Umbilical cord (tissue), 2 donors: Measurements from ENCODE around the gene CCSAP. TPM values are rescaled to one million over a fixed set of nuclear protein-coding genes. Genes with fewer than 3 reads are reported as not detected.
A peak's percentile ranks its signal among the peaks of the same experiment; 100 is the strongest.
"Not testable (repeated sequence)": the region's sequence is repeated elsewhere in the genome, so short reads cannot be mapped to it uniquely, and the experiment has no call there.

Source experiments
- DNase-seq: peaks from one replicate; pipeline ENCODE4 v3.0.0-alpha.2; 2015; ENCODE audit warnings: low spot score
- total RNA-seq: library from RNA; depleted of rRNA; stranded (reverse); fragments of >200 nt; gene quantifications from one replicate; pipeline ENCODE4 v1.2.3, GENCODE V29; 2014; ENCODE audit warnings: low replicate concordance; ENCODE audit not compliant: insufficient read depth

CCSAP gene
- total RNA-seq, 1 donor from 2014 or later = 32.0 TPM

DNA sequence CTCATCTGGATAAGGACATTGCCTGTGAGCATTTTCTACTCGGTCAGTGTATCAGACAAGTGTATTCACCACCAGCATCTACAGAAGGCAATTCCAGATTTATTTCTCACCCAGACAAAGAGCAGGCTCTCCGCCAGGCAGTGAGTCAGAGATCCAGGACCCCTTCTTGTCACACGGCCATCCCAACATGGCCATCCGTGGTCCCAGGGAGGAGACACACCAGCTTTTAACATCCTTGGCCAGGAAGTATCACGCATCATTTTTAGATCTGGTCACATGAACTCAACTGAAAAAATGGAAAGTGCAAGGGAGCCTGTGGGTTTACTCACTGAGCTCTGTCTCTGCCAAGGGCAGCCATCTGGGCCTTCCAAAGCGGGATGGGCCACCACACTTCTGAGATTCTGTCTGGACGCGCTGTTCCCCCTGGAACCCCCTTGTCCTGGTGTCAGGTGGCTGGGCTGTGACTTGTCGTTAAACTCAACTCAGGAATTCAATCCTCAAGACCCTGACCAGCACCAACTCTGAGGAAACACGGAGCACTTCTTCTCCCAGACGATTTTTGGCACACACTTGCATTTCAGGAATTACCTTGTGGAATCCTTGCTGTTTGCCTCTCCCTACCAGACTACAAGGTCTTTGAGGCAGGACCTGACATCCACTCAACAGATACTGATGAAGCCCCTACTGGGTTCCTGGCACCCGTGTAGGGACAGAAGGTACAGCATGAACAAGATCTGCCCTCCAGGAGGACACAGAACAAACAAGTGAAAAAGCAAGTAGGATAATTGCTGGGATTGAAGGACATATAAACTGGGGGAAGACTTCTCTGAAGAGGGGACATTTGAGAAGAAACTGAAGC is 21.6 kb upstream of the CCSAP start:
- no peak for DNase-seq

DNA sequence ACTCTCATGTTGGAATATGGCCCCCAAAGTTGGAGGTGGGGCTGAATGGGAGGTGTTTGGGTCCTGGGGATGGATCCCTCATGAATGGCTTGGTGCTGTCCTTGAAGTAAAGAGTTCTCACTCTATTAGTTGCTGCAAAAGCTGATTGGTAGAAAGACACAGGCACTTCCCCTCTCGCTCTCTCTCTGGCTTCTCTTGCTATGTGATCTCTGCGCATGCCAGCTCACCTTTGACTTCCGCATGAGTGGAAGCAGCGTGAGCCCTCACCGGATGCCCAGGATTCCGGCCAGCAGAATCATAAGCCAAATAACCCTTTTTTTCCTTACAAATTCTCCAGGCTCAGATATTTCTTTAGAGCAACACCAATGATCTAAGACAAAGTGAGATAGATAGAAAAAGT is 20.9 kb upstream of the CCSAP start:
- no peak for DNase-seq

DNA sequence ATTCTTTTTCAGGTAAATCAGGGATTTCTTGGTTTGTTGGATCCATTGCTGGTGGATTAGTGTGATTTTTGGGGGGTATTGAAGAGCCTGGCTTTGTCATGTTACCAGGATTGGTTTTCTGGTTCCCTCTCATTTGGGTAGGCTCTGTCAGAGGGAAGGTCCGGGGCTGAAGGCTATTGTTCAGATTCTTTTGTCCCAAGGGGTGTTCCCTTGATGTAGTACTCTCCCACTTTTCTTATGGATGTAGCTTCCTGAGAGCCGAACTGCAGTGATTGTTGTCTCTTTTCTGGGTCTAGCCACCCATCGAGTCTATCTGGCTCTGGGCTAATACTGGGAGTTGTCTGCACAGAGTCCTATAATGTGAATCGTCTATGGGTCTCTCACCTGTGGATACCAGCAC is 17.6 kb upstream of the CCSAP start:
- no peak for DNase-seq

DNA sequence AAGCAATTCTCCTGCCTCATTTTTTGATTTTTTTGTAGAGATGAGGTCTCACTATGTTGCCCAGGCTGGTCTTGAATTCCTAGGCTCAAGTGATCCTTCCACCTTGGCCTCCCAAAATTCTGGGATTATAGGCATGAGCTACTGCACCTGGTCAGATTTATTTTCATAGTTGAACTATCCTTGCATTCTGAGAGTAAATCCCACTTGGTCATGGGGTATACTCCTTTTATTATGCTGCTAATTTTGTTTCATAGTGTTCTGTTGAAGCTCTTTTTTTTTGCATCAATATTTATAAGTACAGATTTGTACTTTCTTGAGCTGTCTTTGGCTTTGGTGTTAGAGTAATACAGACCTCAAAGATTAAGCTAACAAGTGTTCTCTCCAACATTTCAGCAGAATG is 12.8 kb upstream of the CCSAP start:
- DNase-seq = no peak

DNA sequence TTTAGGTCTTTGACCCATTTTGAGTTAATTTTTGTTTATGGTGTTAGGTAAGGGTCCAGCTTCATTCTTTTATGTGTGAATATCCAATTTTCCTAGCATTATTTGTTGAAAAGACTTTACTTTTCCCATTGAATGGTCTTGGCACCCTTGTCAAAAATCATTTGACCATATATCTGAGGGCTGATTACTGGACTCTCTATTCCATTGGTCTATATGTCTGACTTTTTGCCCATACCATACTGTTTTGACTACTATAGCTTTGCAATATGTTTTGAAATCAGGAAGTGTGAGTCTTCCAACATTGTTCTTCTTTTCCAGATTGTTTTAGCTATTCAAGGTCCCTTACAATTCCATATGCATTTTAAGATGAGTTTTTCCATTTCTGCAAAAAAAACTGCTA is 11.4 kb upstream of the CCSAP start:
- no peak for DNase-seq

DNA sequence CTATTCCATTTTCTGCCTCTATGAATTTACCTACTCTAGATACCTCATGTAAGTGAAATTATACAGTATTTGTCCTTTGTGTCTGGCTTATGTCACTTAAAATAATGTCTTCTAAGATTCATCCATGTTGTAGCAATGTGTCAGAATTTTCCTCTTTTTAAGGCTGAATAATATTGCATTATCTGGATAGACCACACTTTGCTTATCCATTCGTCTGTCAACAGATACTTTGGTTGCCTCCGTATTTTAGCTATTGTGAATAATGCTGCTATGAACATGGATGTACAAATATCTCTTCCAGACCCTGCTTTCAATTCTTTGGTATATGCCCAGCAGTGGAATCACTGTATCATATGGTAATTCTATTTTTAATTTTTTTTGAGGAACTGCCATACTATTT is 10.1 kb upstream of the CCSAP start:
- DNase-seq = no peak

DNA sequence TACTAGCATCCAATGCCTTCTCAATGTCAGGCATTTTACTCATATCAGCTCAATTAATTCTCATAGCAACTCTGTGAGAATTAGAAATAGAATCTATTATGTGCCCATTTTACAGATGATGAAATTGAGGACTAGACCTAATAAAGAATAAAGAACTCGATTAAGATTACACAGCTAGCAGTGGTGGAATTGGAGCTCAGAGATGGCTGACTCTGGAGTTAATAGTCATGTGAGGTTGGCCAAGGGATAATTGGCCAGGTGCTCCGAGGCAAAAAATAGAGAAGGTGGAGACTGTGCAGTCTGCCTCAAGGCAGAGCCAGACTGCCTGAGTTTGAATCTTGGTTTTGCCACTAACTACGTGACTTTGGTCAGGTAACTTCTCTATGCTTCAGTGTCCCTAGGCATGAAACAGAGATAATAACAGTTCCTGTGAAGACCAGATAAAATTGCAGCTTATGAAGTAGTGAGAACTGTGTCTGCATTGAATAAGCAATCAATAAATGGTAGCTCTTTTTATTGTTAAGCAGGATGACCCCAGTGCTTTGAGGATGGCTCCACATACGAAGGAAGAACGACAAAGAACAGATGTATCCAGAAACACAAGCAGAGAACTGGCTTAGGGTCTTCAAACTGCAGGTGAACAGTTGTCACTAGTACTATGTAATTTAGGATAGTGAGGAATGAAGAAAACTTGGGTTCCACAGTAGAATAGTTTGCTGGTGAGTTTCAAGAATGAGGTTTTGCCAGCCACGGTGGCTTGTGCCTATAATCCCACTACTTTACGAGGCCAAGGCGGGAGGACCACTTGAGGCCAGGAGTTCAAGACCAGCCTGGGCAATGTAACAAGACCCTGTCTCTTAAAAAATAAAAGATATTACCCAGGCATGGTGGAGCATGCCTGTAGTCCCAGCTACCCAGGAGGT is 6.9 kb upstream of the CCSAP start:
- no peak for DNase-seq

DNA sequence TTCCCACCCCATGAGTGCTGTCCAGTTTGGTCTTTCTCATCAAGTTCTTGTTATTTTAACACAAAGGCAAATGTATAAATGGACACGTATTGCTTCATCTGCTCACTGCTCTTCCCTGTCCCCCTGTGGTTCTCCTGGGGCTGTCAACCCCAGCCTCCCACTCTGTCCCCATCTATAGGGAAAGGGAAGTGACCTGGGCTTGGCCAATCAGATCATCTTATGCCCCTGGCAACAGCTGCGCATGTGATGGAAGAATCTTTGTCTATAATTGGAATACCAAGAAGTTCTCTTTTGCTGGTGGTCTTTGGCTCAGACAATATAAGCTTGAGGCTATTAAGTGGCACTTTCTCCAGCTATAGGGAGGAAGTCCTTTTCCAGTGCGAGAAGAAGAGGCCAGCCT is 4.7 kb upstream of the CCSAP start:
- DNase-seq = no peak

DNA sequence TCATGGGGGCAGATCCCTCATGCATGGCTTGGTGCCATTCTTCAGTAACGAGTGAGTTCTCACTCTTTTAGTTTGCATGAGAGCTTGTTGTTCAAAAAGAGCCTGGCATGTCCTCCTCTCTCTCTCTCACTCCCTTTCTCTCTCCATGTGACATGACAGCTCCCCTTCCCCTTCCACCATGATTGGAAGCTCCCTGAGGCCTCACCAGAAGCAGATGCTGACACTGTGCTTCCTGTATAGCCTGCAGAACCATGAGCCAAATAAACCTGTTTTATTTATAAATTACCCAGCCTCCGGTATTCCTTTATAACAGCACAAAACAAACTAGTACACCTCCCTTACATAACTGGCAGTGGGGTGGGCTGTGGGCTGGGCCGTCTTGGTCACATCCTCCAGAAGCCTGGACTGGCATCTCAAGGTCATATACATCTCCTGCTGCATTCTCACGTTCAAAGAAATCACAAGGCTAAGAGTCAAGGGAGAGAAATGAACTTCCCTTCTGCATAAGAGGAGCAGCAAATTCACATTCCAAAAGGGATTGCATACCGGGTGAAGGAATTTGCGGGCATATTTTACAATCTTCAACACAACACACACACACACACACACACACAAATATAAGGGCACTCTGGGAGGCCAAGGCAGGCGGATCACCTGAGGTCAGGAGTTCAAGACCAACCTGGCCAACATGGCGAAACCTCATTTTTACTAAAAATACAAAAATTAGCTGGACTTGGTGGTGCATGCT is 2.3 kb upstream of the CCSAP start:
- DNase-seq = no peak

DNA sequence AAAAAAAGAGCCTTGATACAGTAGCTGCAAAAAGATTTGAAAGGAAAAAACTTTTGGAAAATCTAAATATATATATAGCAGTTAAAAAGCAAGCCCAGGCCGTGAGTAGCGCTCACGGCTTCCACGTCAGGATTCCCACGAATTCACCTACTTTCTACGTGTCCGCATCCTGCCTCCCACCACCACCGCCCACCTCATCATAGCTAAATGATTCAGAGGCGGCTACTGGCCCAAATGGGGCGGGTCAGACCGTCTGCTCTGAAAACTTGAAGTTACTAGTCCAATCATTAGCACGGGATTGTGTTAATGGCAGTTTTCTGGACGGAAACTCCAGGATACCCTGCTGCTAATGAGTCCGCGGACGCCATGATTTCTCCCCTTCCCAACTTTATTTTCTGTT is 1.3 kb upstream of the CCSAP start:
- no peak for DNase-seq

DNA sequence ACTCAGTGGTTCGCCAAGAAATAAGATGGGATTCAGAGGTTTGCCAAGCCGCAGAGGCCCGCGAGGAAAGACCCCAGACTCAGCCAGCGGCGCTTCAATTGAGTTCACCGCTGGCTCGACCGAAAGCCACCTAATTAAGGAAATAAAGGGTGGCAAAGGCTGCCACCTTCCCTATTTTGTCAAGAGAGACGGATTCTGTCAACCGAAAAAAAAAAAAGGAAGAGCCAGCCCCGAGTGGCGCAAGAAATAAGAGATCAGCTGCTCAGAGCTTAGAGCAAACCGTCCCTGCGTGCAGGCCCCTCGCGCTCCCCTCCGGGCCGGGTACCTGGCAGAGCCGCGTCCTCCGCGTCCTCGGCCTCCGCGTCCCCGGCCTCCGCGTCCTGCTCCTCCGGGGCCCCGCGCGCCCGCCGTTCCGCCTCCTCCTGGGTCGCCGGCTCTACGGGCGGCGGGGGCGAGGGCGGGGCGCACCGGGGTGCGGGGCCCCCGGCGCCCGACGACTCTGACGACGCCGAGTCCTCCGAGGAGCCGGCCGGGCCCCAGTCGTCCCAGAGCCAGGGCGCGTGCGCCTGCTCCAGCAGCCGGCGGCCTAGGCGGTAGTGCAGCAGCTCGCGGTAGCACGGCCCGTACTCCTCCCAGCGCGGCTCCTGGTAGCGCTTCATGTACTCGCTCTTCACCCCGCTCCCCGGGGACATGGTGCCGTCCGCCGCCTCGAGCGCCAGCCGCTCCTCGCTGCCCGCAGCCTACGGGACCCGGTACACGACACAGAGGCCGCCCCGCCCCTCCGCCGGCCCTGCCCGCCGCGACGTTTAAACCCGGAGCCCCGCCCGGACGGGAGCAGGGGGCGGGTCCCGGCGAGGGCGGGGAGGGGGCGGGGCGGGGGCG is 832 bp downstream of the CCSAP start:
- DNase-seq = peak; percentile 82

DNA sequence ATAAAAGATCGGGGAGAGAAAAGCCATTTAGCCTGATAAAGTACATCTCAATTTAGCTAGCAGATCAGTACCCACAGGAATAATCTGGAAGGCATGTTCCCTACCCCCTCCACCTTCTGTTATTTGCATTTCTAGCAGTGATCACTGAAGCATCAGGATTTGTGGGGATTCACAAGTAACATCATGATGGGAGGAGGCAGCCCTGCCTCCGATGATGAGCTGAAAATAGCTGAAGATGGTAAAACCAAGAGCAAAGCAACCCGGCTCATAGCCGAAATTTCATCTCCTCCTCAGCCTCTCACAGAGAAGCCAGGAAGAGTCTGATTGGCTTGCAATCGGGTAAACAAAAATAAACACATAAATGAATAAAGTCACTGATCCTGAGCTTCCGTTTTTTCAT is 2.4 kb downstream of the CCSAP start:
- no peak for DNase-seq

DNA sequence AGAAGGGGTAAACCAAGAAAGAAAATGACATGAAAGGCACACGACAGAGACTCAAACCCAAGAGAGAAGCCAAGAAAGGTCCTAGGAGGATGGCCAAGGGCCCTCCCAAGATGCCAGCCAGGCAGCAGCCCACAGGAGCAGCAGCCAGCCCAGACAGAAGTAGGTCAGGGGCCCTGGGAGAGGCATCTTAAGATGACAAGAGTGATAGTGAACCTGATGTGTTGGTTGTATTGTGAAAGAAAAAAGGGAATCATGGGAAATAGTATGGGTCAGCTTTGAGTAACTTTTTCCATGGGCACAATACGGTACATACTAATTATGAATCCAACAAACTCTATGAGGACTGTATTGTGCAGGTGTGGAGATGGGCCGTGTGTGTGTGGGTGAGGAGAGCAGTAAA is 3.3 kb downstream of the CCSAP start:
- DNase-seq = no peak

DNA sequence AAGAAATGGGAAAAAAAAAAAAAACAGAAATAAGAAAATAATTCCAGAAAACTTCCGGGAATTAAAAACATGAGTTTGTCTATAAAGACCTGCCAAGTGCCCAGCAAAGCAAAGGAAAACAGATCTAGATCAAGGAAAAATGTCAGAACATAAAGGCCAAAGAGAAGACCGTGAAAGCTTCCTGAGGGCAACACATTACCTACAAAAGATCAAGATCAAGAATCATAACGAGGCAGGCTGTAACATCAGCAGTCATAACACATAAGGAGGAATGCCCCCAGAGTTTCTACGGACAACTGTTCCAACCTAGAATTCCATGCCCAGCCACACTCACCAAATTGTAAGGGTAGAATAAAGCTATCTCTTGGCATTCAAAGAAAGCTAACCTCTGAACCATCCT is 3.8 kb downstream of the CCSAP start:
- DNase-seq = no peak

DNA sequence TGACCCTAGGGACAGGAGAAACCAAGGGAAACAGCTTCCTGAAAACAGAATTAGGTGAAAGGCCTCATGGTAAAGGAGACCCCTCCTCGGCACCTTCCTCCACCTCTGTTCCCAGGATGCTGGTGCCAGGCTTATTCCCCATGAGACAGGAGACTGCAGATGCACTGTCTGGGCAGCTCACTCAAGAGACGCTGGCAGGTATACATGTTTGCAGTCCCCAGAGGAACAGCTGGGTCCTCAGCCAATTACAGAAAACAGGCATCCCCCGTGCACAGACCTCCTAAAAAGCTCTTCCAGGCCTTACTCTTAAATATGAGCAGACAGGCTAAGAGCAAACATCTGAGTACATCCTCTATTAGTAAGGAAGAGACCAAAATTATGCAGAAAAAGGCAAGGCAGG is 6.5 kb downstream of the CCSAP start:
- no peak for DNase-seq

DNA sequence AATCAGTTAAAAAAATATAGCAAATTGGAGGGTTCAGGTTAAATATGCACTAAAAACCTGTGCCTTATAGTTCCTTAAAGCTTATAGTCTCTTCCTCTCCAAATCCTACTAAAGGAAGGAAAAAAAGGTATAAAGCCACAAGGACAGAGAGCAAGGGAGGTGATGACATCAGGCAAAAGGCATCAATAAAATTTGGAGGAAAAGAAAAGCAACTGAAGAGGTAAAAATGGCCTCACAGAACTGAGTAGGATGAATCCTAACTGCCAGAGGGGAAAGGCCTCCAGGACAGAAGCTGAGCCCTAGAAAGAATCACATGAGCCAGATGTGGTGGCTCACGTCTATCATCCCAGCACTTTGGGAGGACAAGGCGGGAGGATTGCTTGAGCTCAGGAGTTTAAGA is 8.1 kb downstream of the CCSAP start:
- DNase-seq = no peak

DNA sequence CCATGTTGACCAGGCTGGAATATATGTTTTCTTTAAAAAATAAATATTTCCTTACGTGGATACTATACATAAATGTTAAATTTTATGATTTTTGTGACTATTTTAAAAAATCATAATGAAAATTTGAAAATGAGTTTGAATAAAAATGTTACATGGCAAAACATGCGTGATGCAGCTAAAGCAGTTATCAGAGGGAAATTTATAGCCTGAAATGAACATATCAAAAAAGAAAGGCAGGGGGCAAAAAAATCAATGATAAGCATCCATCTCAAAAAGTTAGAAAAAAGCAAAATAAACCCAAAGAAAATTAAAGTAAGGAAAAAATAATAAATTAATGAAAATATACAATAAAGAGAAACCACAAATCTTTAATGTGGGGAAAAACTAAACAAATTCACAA is 8.6 kb downstream of the CCSAP start:
- DNase-seq = no peak

DNA sequence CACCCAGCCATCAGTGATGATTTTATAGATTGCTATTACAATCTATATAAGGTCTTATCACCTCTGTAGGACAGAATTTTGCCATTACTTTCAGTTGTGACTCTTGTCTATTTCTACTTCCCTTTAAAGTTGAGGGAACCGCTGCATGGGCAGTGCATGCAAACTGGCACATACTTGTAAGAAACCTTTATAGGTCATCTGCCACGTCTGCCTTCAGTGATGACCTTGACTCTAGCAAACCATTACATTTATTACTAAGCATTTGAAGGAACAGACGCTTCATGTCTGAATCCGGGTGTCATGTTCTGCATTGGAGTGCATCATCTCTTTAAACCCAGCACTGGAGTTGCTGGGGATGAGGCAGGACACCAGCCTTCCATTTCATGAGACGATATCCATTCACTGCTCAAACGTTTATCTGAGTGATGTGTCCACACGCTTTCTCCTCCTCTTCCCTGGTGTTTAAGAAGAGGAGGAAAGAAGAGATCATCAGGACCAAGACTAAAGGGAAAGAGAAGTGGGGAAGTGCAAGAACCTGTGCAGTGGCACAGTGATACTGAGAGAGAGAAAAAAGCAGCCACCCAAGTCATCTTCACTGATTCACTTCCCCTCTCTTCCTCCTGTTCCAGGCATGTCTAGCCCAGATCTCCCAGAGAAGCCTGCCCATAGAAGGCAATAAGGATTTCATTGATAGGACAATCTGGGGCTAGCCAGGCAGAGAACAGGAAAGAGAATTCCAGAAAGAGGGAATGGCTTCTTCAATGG is 14.1 kb downstream of the CCSAP start:
- no peak for DNase-seq

DNA sequence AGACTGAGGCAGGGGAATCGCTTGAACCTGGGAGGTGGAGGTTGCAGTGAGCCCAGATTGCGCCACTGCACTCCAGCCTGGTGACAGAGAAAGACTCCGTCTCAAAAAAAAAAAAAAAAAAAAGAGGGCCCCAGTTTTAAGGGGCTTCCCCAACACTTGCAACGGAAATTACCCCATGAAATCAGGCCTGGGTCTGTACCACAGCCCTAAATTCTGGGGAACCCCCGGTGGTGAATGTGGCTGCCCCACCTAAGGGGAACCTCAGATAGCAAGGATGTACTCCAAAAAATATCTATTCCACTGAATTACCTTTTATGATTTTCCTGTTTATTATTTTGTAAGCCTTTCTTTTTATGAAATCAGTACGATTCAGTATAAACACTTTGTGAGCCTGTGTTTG is 15.1 kb downstream of the CCSAP start:
- DNase-seq = not testable (repeated sequence)

DNA sequence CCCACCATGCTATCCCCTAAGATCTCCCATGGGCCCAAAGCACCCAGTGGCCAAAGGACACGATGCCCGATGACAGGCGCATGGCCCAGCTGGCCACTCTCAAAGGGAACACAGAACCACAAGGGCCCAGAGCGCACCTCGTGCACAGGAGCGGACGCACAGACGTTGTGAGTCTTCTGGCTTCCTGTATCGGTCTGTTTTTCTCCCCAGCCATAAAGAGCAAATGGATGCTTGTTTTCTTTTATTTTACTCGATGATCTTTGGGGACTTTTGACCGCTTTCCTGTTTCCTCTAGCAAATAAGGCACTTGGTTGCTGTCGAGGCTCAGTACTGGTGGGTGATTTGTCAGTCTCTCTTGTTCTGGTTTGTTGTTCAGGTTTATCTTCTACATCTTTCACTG is 16.2 kb downstream of the CCSAP start:
- no peak for DNase-seq
